Mucosa of descending colon (tissue), 3 donors: ENCODE data around the gene ALKBH1. TPM values are rescaled to one million over a fixed set of nuclear protein-coding genes. Genes with fewer than 3 reads are reported as not detected.

Source experiments
- ATAC-seq: fragments of 200-7000 bp; cut with Tn5 transposase; one replicate; pipeline ENCODE4 v1.9.1; 2020; ENCODE audit warnings: mild to moderate bottlenecking, moderate library complexity
- DNase-seq, 3 donors: peaks; one replicate each; pipeline ENCODE4 v3.0.0-alpha.2; 2020
- H3K36me3 ChIP-seq: fragments of 200-600 bp; one replicate; pipeline ENCODE4 v1.8.0; 2021; ENCODE audit warnings: low read depth, mild to moderate bottlenecking
- H3K4me1 ChIP-seq: fragments of 200-600 bp; one replicate; pipeline ENCODE4 v1.8.0; 2021; ENCODE audit warnings: low read depth, mild to moderate bottlenecking
- H3K4me3 ChIP-seq: fragments of 200-600 bp; one replicate; pipeline ENCODE4 v1.8.0; 2021; ENCODE audit warnings: mild to moderate bottlenecking
- H3K9me3 ChIP-seq: fragments of 200-600 bp; one replicate; pipeline ENCODE4 v1.8.0; 2021; ENCODE audit warnings: mild to moderate bottlenecking
- CTCF ChIP-seq: fragments of 200-600 bp; IDR thresholded peaks from one replicate; pipeline ENCODE4 v1.8.0; 2022; ENCODE audit warnings: antibody characterized with exemption, mild to moderate bottlenecking
- intact Hi-C, 2 donors: fragments of 100-400 bp; cut with DNase I in 1 of 2; cut with micrococcal nuclease in 1 of 2; formaldehyde crosslinking; loops; one replicate each; pipeline versions ENCODE4 v1.11.0 to v1.11.1; 2022; cut with DNase I, micrococcal nuclease
- total RNA-seq, 3 donors: library from RNA; stranded (reverse); fragmentation: NEBNext Ultra II Directional in 2 of 3; extraction: Animal tissue kit (Norgen Biotek cat#: 25700) in 2 of 3; gene quantifications; one replicate each; pipeline versions ENCODE4 v1.2.1 to v1.2.4, GENCODE V29; 2021 to 2023
- donor health status: DM: no; HTN: no; CAD: no; lungs with moderate emphysema.
- donor health status: DM: no; HTN: no; CAD: no.
- donor health status: DM: no; HTN: yes; CAD: no.

The ALKBH1 gene
- total RNA-seq, 3 donors from 2014 or later, result 8.8 to 12.9 (median 11.3) TPM

DNA sequence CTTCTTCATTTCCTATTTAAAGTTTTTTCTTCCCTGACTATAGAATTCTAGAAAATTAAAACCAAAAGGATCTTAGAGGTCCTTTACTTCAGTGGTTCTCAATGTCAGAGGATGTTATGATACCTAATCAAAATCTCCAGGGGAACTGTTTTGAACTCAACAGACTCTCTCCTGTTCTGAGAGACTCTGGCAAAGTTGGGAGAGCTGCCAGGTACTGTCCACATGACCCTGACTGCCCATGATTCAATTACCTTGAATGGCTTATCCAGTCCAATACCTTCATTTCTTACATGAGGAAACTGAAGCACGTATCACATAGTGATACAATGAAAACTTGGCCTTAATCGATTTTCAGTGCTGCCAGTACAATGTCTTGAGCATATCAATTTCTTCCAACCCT lies 16.6 kb downstream of the ALKBH1 start:
- ATAC-seq, result no peak
- intact Hi-C loops, result no loop called here

DNA sequence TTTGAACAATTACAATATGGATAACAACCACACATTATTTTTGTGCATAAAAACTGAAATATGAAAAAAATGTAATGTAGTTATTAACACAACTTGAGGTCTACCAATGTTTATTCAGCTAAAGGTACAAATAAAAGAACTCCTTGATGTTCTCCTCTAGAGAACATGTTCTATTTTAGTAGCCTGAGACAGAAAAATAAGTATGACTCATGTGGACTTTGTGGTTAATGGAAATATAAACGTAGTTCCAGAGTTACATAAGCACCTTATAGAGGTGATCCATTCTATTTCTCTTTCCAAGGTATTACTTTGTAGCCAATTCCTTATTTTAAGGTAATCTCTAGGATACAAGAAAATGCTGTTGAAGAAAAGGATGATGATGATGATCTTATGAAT lies 25.7 kb downstream of the ALKBH1 start:
- DNase-seq (no peak), ATAC-seq (peak; percentile 72)
- intact Hi-C loops, result no loop called here
- Histone ChIP-seq H3K9me3 (no peaks in the 10 kb centered on the region), H3K4me3 (no peak overlapping the region), H3K4me1 (peaks cover 8% of the 10 kb centered on the region), H3K36me3 (no peaks in the 10 kb centered on the region)
- no peak for TF ChIP-seq CTCF

More for the DNA sequence above, 16.6 kb downstream of the ALKBH1 start:
- Histone ChIP-seq H3K4me3 (no peak overlapping the region), H3K4me1 (no peaks in the 10 kb centered on the region), H3K9me3 (no peaks in the 10 kb centered on the region), H3K36me3 (no peaks in the 10 kb centered on the region)
- DNase-seq, result no peak
- TF ChIP-seq CTCF, result no peak

- intact Hi-C loops, result no loop called here
- H3K4me1 ChIP-seq, result peaks cover 8% of the 10 kb centered on the region
- peak in 2 of 3 donors; percentile 37 to 66 for DNase-seq
- H3K9me3 ChIP-seq, result no peaks in the 10 kb centered on the region
- TF ChIP-seq CTCF, result no peak
- ATAC-seq, result peak; percentile 95
- no peak overlapping the region for H3K4me3 ChIP-seq
- H3K36me3 ChIP-seq, result no peaks in the 10 kb centered on the region
These were observed 26.3 kb downstream of the ALKBH1 start for GRCh38 chr14:77681196-77682157.

GRCh38 chr14:77674931-77675330 lies 32.9 kb downstream of the ALKBH1 start:
- peak; percentile 98 for ATAC-seq
- H3K36me3 ChIP-seq, result peaks cover 6% of the 10 kb centered on the region
- H3K4me3 ChIP-seq, result no peak overlapping the region
- no peak for TF ChIP-seq CTCF
- H3K9me3 ChIP-seq, result no peaks in the 10 kb centered on the region
- no peaks in the 10 kb centered on the region for H3K4me1 ChIP-seq
- intact Hi-C loops, result no loop called here
- peak; percentile 72 to 78 (median 72) for DNase-seq

DNA sequence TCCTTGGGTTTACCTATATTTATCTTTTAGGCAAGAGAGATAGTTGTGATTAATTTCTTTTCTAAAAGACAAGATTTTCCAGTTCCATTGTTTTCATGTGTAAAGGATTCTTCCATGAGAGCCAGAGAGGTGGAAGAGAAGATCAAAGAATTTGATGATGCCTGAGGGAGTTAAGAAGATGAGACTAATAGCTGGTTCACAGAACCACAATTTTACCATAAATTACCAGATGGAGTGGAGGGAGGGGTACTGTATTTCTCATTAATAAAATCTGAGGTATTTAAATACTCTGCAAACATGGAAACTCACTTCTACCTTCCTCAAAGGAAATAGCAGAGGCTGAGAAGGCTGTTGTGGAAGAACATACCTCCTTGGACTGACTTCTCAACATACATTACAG lies 34.6 kb downstream of the ALKBH1 start:
- no peak for ATAC-seq
- peaks cover 6% of the 10 kb centered on the region for H3K36me3 ChIP-seq

More for the DNA sequence above, 34.6 kb downstream of the ALKBH1 start:
- Histone ChIP-seq H3K4me1 (no peaks in the 10 kb centered on the region), H3K4me3 (no peak overlapping the region), H3K9me3 (no peaks in the 10 kb centered on the region)
- DNase-seq, result no peak
- no peak for TF ChIP-seq CTCF
- intact Hi-C loops, result no loop called here
